ENCODE results near the gene PXDN.
"Not testable (repeated sequence)": the region's sequence is repeated elsewhere in the genome, so short reads cannot be mapped to it uniquely, and the experiment has no call there.

Gene PXDN, protein sequence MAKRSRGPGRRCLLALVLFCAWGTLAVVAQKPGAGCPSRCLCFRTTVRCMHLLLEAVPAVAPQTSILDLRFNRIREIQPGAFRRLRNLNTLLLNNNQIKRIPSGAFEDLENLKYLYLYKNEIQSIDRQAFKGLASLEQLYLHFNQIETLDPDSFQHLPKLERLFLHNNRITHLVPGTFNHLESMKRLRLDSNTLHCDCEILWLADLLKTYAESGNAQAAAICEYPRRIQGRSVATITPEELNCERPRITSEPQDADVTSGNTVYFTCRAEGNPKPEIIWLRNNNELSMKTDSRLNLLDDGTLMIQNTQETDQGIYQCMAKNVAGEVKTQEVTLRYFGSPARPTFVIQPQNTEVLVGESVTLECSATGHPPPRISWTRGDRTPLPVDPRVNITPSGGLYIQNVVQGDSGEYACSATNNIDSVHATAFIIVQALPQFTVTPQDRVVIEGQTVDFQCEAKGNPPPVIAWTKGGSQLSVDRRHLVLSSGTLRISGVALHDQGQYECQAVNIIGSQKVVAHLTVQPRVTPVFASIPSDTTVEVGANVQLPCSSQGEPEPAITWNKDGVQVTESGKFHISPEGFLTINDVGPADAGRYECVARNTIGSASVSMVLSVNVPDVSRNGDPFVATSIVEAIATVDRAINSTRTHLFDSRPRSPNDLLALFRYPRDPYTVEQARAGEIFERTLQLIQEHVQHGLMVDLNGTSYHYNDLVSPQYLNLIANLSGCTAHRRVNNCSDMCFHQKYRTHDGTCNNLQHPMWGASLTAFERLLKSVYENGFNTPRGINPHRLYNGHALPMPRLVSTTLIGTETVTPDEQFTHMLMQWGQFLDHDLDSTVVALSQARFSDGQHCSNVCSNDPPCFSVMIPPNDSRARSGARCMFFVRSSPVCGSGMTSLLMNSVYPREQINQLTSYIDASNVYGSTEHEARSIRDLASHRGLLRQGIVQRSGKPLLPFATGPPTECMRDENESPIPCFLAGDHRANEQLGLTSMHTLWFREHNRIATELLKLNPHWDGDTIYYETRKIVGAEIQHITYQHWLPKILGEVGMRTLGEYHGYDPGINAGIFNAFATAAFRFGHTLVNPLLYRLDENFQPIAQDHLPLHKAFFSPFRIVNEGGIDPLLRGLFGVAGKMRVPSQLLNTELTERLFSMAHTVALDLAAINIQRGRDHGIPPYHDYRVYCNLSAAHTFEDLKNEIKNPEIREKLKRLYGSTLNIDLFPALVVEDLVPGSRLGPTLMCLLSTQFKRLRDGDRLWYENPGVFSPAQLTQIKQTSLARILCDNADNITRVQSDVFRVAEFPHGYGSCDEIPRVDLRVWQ (N-terminal part only)

GRCh38 chr2:1744446-1745170 lies at the start of gene PXDN:
Gene PXDN, minus strand, starts transcription at chr2:1744515. Its CDS starts 60 bp downstream, at chr2:1744455.
- DNase-seq (ENCODE audit: low read depth in 2 of 2), result no peak

- no peak for DNase-seq (ENCODE audit: low read depth in 2 of 2)
These were observed 49.6 kb upstream of the PXDN start for GRCh38 chr2:1793868-1794445.

DNA sequence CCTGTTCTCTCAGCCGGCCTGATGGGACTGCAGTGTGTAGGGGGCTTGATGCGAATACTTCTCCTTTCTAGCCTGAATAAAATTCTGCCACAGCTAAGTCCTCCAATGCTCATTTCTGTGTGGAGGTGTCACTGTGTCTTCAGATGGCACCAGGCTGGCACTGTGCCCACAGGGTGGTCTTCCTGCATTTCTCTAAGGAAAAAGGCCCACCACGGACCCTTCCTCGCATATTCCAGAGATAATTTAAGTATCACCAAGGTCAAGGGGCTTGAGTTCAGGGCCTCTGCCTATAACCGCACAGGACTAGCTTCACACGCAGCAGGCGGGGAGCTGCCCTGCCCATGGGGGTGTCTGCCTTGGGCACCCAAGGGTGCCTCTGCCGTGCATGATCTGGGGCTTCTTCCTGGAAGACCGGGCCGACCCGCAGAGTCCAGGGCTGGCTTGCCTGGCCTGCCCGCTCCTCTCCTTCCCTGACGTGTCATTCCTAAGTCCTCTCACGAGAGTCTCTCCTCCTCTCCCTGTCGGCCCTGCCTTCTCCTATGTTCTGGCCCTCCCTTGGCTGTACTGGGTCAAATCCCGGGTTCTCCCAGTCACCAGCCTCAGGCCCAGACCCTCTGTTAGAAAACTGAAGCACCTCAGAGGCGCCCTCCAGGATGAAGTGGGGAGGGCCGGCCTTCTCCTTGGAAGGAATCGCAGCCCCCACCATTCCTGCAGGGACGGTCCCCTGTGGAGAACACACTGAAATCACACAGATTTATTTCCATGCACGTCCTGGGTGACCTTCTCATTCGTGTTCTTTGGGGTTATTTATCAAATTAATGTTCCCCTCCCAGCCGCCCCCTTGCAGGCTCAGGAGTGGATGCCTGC lies 48.9 kb upstream of the PXDN start:
- no peak for DNase-seq (ENCODE audit: low read depth in 2 of 2)

- peak; percentile 85 to 86 for DNase-seq (ENCODE audit: low read depth in 2 of 2)
These were observed 47.5 kb upstream of the PXDN start for GRCh38 chr2:1791685-1792435.

- peak in 1 of 2 experiments; percentile 19 for DNase-seq (ENCODE audit: low read depth in 2 of 2)
These were observed 46.8 kb upstream of the PXDN start for GRCh38 chr2:1791006-1791605.

DNA sequence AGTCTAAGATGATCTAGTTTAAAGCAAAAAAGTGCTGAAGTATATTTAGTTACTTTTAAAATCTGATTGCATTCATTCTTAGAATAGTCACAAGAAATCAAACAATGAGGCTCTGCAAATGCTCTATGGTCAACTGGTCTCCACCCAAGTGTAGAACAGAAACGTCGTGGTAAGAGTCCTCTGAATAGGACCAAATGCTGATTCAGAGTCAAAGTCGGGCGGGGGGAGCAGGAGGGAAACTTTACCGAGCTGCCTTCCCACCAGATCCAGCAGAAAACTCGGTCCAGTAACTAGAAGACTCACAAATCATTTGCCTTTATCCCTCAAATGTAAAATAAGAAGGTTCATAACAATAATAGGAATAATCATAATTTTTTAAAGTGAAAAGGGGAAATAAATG lies 46.2 kb upstream of the PXDN start:
- DNase-seq (ENCODE audit: low read depth in 2 of 2), result no peak

DNA sequence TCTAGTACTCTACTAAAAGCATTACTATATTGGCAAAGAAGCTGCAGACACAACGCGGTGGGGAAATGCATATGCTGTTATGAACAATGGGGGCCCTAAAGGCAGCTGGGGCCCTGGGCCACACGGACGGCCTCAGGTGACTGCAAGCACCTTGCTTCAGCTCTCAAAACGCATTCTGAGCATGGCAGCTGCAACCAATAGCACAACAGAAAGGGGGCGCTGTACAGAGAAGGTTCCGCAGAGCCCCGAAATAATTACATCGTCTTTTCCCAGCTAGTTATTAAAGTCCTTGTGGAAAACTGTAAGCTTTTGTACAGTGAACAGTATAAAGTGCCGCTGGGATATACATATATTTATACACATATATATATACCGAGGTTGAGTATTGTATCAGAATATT lies 45.3 kb upstream of the PXDN start:
- DNase-seq (ENCODE audit: low read depth in 2 of 2), result no peak

DNA sequence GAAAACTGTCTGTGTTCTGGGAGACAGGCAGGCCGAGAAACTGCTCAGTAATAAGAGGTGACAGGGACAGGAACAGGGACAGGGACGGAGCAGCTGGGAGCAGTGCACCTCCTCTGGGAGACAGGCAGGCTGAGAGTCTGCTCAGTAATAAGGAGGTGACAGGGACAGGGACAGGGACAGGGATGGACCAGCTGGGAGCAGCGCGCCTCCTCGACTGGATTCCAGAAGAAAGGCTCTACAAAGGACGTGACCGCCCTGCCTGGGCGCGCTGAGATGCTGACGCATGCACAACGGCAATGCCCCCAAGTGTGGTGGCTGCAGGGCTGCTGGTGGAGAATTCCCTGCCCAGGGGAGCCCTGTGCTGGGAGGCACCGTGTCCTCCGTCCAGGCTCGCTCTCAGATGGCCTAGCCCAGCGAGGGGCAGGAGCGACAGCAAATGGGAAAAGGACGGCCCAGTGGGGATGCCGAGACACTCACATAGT lies 44.2 kb upstream of the PXDN start:
- DNase-seq (ENCODE audit: low read depth in 2 of 2), result no peak

DNA sequence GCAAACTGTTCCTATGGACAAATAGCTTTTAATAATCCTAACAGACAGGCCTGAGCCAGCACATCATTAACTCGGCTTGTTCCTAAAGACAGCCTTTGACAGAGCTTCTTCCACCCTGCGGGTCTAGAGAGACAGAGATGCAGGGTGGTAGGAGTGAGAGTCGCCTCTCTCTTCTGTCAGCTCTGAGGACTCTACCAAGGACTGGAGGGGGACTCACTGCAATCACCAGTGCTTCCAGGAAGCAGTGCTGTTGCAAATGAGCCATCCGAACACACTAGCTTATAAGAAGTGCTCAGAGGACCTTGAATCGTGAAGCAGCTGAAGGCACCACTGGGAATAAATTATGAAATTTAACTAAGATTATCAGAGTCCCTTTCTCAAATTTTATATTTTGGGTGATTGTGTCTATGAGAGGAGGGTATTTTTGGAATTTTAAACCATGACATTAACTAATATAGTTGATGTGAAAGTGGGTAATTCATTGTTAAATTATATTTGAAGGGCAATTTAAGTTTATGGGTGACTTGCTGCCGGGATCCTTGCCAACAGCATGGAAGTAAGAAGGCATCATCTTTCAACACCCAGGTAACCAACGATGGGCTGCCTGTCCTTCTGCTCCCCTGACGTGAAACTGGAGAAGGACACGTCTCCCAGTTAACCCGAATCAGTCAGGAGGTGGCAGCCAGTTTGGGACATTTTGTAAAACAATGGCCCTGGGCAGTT lies 43.6 kb upstream of the PXDN start:
- no peak for DNase-seq (ENCODE audit: low read depth in 2 of 2)

DNA sequence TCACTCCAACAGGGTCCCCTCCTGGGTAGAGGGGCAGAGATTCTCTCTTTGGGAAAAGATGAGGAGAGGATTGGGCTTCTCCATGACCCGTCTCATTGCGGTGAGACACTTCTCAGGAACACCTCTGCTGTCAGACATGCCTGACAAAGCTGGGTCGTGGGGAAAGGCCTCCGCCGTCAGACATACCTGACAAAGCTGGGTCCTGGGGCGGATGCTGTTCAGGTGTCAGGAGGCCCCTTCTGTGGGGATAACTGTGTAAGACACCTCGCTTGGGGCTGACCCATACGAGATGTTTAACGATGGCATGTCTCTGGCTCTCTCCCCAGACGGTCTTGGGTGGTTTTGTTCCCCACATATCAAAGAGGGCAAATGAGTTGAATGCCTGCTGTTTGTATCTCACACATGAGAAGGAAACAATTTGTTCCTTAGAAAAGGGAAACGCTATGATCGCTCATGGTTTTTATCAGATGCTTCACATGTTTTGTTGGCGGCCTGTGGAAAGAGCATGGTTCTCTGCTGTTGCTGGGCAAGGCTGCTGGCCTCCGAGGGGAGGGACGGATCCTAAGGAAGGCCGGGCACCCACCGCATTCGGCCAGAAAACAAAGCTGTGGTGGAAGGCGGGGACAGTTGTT lies 40.8 kb upstream of the PXDN start:
- DNase-seq (ENCODE audit: low read depth in 2 of 2), result no peak

- DNase-seq (ENCODE audit: low read depth in 2 of 2), result no peak
These were observed 39.8 kb upstream of the PXDN start for GRCh38 chr2:1784087-1784486.

- DNase-seq (ENCODE audit: low read depth in 2 of 2), result no peak
These were observed 38.2 kb upstream of the PXDN start for GRCh38 chr2:1782514-1782913.

- no peak for DNase-seq (ENCODE audit: low read depth in 2 of 2)
These were observed 37.2 kb upstream of the PXDN start for GRCh38 chr2:1781291-1782080.

- DNase-seq (ENCODE audit: low read depth in 2 of 2), result no peak
These were observed 36.4 kb upstream of the PXDN start for GRCh38 chr2:1780693-1781092.

- DNase-seq (ENCODE audit: low read depth in 2 of 2), result not testable (repeated sequence)
These were observed 35.7 kb upstream of the PXDN start for GRCh38 chr2:1780054-1780453.

DNA sequence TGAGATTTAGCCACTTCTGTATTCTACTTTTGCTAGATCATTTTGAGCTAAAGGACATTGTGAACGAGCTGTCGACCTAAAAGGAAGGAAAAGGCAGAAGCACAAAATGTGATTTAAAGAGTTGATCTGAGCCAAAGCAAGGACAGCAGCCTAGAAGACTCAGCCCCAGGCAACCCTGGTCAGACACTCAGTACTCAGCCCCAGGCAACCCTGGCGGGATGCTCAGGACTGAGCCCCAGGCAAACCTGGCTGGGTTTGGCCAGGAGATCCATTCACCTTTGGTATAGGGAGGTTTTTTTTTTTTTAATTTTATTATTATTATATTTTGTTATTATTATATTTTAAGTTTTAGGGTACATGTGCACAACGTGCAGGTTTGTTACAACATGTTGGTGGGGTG lies 34.3 kb upstream of the PXDN start:
- no peak for DNase-seq (ENCODE audit: low read depth in 2 of 2)

GRCh38 chr2:1777781-1778180 lies 33.5 kb upstream of the PXDN start:
- no peak for DNase-seq (ENCODE audit: low read depth in 2 of 2)

Data from fibroblast of skin of left biceps (primary cell).